Gastrocnemius medialis (tissue), 4 donors: Measurements from ENCODE around the gene FGFBP2.

Source experiments
- CTCF ChIP-seq, 5 experiments: fragments of 450-650 bp in 3 of 5; fragments of 200-600 bp in 2 of 5; sonication (generic) in 2 of 5; IDR thresholded peaks in 4 of 5; conservative IDR thresholded peaks in 1 of 5; 1 replicate in 4 of 5; 2 replicates in 1 of 5; pipeline ENCODE4 v1.5.1; 2016 to 2019; ENCODE audit warnings: antibody characterized with exemption in 5 of 5, mild to moderate bottlenecking in 3 of 5, moderate library complexity in 3 of 5
- POLR2A ChIP-seq, 2 donors: fragments of 450-650 bp; IDR thresholded peaks; one replicate each; pipeline ENCODE4 v1.6.1; 2017; ENCODE audit warnings: antibody characterized with exemption in 2 of 2, mild to moderate bottlenecking in 2 of 2, moderate library complexity in 2 of 2

- TF ChIP-seq CTCF (IDR thresholded peaks at IDR 0.05 in 4 of 5, conservative IDR thresholded peaks at IDR 0.05 in 1 of 5) (no peak), POLR2A (IDR thresholded peaks at IDR 0.05) (no peak)
Observed at GRCh38 chr4:15926486-15926885, 36.5 kb downstream of the FGFBP2 start.
